HK-2 (cell line): ENCODE measurements around the gene NUDT4.
A peak's percentile ranks its signal among the peaks of the same experiment; 100 is the strongest.
"Not testable (repeated sequence)": the region's sequence is repeated elsewhere in the genome, so short reads cannot be mapped to it uniquely, and the experiment has no call there.

Experiments used
- DNase-seq: peaks from one replicate; pipeline ENCODE4 v3.0.0-alpha.2; 2018; ENCODE audit not compliant: unreplicated experiment

The NUDT4 gene

DNA sequence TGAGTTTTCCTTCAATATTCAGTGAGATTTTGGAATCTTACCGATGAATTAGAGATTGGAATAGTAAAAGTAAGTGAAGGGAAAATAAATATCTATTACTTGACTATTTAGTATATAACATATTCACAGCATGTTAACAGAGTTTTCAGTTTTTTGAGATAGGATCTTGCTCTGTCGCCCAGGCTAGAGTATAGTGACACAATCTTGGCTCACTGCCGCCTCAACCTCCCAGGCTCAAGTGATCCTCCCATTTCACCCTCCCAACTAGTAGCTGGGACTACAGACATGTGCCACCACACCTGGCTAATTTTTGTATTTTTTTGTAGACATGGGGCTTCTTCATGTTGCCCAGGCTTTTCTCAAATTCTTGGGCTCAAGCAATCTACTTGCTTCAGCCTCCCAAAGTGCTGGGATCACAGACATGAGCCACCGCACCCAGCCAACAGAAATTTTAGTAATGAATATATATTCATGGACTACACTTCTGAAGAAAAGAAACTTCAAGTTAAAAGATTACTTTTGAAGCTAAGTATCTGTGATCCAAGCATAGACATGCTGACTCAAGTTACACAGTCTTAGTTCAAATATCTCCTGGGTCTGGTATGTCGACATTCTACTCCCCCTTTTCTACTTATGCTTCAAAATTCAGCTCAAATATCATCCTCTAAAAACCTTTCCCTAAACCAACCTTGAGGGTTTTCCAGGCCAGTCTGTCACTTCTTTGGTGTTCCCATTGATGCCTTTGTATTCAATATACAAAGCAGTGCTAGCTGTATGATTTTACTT lies 50.2 kb downstream of the NUDT4 start:
- DNase-seq, result no peak

DNA sequence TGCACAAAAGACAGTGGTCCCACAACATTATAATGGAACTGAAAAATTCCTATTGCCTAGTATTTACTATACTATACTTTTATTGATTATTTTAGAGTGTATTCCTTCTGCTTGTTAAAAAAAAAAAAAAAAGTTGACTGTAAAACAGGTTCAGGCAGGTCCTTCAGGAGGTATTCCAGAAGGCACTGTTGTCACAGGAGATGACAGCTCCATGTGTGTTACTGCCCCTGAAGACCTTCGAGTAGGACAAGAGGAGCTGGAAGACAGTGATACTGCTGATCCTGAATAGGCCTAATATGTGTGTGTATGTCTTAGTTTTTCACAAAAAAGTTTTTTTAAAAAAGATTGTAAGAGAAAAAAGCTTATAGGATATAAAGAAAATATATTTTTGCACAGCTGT lies 51.7 kb downstream of the NUDT4 start:
- no peak for DNase-seq

DNA sequence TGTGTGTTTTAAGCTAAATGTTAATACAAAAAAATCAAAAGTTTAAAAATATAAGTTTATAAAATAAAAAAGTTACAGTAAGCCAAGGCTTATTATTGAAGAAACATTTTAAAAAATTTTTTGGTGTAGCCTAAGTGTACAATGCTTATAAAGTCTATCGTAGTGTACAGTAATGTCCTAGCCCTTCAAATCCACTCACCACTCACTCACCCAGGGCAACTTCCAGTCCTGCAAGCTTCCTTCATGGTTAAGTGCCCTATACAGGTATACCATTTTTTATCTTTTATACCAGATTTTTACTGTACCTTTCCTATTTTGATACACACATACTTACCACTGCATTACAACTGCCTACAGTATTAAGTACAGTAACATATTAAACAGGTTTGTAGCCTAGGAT lies 52.1 kb downstream of the NUDT4 start:
- no peak for DNase-seq

DNA sequence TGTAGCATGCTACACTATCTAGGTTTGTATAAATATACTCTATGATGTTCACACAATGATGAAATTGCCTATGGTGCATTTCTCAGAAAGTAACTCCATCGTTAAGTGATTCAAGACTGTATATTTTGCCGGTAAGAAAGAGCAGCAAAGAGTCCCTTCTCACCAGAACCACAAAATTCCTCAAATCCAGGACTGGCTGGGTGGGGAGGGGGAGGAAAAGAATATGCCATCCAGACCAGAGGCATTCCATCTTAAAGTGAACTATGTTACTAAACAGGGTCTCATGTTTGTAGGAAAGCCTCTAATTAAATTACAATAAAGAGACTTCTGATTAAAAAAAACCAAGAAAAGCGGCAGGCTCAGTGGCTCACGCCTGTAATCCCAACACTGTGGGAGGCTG lies 52.6 kb downstream of the NUDT4 start:
- DNase-seq, result no peak

DNA sequence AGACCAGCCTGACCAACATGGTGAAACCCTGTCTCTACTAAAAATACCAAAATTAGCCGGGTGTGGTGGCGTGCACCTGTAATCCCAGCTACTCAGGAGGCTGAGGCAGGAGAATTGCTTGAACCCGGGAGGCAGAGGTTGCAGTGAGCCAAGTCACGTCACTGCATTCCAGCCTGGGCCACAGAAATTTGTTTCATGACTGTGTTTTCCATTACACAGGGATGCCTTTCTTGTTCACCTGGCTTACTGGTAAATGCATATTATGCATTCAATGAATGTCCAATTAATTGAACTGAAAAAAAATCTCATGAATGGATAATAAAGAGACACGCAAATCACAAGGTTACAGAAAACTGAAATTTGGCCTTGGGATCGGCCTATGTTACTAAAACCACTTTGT lies 54.3 kb downstream of the NUDT4 start:
- DNase-seq, result not testable (repeated sequence)

DNA sequence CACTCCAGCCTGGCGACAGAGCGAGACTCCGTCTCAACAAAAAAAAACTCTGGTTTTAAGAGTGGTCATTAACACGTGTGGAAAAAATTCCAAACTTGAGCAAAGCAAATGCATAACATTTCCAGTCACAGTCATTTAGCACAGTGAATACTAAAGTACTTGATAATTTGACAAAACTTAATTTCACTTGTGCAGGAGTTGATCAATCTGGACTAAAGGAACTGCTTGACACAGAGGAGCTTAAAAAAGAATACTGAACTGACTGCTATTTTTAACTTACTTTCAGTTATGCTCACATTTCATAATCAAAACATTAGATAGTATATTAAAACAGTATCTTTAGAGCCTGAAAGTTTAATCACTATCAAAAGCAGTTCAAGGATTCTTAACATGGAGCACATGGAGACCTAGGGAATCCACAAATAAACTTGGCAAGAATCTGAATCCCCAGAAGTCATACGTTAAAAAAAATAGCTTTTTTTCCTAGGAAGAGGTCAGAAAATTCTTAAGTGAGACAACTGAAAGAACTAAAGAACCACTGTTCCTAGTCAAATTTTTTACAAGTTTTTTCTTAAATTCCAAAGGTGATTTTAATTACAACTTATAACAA lies 56.6 kb downstream of the NUDT4 start:
- no peak for DNase-seq

DNA sequence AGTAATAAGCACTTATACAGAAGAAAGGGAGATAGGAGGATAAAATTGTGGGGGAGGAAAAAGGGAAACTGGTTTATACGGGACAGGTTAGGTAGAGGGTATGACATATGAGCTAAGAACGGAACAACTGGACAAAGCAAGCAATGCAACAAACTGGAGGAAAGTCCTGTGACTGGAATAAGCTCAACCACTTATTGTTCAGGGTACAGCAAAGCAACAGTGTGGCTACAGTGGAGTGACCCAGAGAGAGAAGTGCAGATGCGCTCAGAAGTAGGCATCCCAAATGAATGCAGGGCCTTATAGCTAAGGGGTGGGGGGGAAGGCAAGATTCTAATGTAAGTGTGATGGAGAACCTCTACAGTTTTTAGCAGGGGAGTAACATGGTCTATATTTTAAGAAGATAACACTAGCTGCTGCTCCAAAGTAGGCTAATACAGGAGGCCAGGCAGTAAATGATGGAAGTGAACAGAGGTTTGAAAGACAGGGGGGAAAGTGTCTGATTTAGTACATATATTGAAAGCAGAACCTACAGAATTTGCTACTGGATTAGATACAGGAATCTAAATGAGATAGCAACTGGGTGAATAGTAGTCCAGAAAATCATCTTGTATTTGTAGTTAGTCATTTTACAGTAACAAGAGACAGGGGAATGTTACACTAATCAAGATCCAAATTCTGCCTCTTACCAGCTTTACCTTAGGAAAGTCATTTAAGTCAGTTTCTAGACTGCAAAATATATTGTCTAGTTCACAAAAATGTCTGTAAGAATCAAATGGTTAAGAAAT lies 60.7 kb downstream of the NUDT4 start:
- DNase-seq, result no peak

DNA sequence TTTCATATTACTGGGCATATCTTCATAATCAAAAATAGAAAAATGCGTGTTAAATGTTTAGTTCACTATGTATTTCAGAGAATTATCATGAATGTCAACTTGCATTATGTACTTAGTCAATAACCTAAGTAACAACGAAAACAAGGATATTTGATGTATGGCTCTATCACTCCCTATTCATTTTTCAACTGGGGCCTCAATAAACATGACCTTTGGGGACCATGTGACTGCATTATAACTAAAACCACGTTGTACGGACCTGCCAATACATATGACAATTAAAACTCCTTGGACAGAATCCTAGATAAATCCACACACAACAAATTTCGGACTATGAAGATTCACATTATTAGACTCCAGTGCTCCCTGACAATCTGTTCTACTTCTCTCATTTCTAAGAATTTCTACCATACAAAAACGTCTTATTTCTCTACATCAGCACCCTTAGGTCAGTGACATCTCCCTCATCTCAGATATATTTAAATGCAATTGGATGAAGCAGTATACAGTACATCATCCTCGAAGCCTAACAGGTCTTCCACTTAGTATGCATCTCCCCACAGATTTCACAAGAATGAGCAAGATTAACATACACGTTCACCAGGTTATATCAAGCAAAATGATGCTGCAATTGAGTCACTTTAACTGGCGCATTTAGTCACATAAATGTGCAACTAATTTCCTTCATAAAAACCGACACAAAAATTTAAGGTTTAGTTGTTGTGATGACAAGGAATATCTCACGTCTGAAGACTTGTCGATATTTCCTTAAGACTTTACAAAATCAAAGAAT lies 62.5 kb downstream of the NUDT4 start:
- DNase-seq, result no peak

DNA sequence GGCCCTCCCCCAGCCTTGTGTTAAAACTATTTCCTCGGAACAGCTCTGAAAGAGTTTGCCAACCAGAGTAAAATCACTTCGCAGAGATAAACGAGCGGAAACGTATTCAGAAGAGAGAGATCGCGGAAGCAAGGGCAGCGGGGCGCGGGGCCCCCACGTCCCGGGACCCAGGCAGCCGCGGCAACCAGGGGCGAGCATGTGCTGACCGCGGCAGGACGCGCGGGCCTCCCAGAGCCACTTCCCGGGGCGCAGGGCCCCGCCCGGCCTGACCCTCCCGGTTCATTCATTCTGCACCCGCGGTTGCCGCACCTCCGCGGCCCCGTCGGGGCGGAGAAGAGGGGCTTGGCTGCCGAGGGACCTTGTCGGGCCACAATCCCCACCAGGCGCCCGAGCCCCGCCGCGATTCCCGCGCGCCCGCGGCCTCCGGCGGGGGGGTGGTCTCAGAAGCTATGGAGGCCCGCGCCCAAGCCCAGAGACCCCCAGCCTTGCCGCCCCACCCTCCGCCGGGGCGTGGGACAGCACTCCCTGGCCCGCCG lies 63.4 kb downstream of the NUDT4 start:
- peak; percentile 49 for DNase-seq

DNA sequence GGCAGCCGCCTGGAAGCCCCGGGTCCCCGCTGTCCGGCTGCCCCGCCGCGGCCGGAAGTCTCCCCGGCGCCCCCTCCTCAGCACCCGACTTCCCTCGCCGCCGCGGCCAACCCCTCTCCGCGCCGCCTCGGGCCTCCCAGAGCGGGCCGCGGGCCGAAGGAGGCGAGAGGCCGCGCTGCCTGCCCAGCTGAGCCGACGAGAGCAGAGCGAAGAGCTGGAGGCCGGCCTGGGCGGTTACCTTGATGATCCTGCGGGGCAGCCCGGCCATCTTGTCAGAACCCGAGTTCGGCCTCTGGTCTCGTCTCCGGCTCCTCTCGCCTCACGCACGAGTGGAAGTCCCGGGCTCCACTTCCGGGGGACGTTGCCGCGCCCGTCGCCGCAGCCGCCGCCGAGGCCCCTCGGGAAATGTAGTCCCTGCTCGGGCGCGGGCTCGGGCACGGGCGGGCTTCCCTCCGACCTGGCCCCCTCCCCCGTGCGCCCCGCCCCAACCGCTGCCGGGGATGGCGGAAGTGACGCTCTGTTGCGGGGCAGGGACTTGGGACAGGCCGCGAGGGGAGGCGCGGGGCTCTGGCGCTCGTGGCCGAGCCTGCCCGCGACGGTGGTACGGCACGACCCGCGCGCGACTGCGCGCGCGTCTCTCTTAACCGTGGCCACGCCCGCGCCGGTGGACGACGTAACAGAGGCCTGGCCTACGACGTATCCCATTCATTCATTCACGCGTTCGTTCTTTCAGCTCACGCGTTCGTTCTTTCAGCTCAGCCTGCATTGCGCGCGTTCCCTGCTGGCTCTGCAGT lies 64.1 kb downstream of the NUDT4 start, which contains the start of gene UBE2N:
Gene UBE2N, minus strand, starts transcription at position 331 of the 794 bp plus-strand sequence. Its CDS starts 63 bp downstream, at position 268.
- peak; percentile 96 for DNase-seq

DNA sequence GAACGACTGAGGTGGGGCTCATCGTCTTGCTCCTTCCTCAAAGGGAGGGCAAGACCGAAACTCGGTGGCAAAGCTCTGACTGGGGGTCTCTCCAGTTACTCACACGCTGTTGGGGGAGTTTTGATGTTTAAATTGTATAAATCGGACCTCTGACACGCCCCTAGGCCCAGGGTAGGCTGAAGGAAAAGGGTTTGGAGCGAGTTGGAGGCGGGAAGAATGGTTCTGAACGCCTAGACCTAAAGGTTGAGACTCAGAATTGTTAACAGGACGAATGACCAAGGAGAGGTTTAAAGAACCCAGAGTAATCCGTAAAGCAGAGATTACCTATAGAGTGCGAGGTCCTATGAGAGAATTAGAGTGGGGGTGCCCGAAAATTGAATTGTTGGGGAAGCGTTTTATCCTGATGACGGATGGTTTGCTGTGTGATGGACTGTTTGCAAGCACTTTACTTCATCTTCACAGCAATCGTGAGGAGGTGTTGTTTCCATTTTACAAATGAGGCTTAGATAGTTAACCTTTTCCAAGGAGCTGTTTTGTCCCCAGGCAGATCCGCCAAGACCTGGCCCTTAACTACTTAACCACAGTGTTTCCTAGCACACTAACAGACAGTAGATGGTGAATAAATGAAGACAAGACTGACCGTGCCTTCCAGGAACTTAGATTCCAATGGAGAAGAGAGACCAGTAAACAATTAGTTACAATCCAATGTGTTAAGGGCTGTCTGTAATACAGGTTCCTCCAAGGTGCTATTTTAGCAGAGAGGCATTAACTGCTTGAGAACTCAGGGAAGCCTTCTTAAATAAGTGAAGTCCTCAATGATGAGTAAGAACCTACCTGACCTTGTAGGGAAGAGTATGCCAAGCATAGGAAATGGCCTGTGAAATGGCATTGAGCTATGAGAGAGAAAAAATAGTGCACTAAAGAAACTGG lies 65.0 kb downstream of the NUDT4 start:
- no peak for DNase-seq

DNA sequence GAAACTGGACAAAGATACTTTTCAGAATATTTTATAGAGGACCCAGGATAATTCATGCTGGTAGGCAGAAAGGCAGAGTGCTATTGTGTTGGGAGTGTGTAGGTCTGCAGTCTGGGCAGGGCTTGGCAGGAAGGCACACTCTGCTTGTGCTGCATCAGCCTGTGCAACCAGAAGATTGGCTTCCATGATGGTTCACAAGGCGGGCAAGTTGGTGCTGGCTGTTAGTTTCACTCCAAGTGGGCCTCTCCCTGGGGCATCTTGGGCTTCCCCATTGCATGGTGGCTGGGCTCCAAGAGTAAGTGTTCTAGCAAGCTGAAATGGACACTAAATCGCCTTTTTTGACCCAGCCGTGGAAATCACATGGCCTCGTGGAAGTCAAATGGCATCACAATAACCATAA lies 65.9 kb downstream of the NUDT4 start:
- no peak for DNase-seq

DNA sequence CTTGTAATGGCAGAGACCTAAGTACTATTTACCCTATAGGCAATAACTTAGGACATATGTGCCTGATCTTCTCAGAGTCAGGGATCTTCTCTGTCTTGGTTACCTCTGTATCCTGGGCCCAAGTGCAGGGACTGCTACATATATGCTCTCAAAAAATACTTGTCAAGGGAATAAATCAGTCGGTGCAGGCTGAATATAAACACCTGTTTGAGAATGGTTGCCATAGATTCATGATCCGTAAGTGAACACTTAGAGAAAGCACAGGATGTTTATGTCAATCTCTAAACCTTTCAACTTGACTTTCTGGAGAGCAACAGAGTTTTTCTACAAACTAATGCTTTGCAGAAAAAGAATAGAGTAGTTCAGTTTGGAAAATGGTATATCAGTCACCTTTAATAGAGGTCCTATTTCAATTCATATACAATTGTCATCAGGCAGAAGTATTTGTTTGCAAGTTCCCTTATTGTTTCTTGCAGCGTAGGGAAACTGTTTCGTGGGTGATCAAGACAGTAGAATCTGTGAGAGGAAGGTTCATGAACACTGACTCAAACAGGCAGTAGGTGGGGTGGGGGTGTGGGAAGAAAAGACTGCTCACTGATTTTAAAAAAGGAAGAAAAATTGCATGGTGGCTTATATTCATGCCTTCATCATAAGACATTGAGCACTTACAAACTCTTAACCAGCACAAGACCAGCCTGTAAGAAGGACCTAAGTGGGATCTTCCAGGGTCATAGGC lies 70.0 kb downstream of the NUDT4 start:
- DNase-seq, result no peak

DNA sequence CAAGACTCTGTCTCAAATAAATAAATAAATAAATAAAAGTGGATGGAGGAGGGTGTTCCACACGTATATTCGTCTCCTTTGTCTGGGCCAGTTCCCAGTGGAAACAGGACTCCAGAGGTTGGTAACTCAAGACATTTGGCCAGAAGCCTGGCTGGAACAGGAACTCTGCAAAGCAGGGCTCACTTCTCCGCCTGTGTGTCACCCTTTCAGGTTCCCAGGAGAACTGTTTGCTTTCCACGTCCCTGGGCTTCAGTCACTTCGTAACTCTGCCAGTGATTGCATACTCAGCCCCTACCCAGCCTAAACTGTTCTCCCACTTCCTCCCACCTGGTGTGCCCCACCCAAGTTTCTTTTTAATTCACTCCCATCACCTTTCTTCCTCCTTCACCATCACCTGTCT lies 71.1 kb downstream of the NUDT4 start:
- no peak for DNase-seq

DNA sequence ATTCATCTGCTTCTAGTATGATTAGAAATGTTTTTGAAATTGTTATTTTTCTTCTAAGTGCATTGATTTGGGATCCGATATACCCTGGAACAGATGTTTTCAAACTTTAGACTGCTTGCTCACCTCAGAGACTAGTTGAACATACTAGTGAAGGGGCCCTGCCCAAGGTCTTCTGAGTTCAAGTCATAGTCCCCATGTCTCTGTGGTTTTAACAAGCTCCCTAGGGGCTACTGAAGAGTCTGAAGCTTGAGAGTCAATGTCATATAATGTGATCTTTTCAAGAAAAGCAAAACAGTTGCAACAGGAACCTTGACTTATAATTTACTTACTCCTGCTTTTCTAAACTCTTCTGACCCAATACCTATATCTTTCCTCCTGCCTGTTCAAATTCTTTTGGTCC lies 71.6 kb downstream of the NUDT4 start:
- DNase-seq, result no peak

DNA sequence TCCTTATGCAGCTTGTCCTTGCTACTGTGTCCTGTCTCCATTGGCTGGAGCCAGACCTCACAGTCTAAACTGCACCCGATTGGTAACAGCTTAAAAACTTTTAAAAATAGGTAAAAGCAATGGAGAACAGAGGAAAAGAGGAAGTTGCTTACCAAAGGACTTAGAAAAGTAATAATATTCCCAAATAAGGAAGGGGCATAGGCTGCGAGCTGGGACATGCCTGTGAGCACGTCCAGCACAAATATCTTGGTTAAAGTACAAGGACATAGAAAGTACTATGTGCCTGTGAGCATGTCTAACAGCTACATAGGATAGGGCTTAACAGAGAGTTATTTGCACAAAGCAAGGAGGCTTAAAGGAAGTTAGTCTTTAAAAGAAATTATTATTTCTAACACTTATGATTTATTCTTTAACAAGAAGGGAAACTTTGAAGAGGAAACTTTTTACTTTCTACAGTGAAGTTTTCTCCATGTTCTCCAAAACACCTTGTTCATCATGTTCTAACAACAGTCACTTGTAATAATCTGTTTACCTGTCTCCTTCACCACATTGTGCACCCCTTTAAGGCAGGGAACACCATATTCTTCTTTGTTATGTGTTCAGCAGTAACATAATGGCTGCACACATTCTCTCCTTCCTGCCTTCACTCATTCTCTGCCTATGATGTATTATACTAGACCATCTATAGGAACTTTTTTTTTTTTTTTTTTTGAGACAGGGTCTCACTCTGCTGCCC lies 73.9 kb downstream of the NUDT4 start:
- no peak for DNase-seq

DNA sequence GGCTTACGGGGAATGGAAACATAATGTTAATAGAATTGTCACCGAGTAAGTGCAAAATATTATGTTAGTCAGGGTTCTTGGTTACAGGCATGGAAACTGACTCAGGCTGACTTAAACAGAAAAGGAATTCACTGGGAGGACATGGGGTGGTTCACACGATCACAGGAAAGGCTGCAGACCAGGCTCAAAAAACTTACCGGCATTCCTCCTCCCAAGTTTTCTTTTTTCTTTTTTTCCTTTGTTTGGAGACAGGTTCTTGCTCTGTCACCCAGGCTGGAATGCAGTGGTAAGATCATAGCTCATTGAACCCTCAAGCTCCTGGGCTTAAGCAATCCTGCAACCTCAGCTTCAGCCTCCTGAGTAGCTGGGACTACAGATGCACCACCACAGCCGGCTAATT lies 75.9 kb downstream of the NUDT4 start:
- no peak for DNase-seq

DNA sequence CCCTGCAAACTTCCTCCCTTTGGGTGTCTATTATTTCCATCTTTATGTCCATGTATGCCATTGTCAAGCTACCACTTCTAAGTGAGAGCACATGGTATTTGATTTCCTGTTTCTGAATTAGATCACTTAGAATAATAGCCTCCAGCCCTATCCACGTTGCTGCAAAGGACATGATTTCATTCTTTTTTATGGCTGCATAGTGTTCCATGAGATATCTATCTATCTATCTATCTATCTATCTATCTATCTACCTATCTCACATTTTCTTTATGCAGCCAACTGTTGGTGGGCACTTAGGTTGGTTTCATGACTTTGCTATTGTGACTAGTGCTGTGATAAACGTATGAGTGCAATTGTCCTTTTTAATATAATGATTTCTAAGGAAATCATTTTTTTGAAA lies 78.4 kb downstream of the NUDT4 start:
- DNase-seq, result no peak
